Liver (tissue), 9 donors: ENCODE measurements around the gene ATP5PF. TPM values are rescaled to one million over a fixed set of nuclear protein-coding genes. Genes with fewer than 3 reads are reported as not detected.

Source experiments
- DNase-seq: peaks from one replicate; pipeline ENCODE4 v3.0.0-alpha.2; 2017; ENCODE audit warnings: low spot score
- H3K27ac ChIP-seq, 2 donors: one replicate each; pipeline ENCODE4 v1.7.0; 2013; ENCODE audit warnings: inconsistent platforms in 2 of 2, low read length in 2 of 2, control low read depth in 1 of 2, low read depth in 1 of 2, mild to moderate bottlenecking in 1 of 2
- H3K27me3 ChIP-seq, 4 donors: one replicate each; pipeline versions ENCODE4 v1.6.1 to v1.7.0; 2013; ENCODE audit warnings: low read length in 3 of 4, inconsistent platforms in 1 of 4, mild to moderate bottlenecking in 1 of 4, moderate library complexity in 1 of 4; ENCODE audit not compliant: control insufficient read depth in 4 of 4, insufficient read depth in 4 of 4
- H3K36me3 ChIP-seq, 4 donors: one replicate each; pipeline versions ENCODE4 v1.6.1 to v1.7.0; 2013; ENCODE audit warnings: low read length in 3 of 4, mild to moderate bottlenecking in 3 of 4, low read depth in 1 of 4, moderate library complexity in 1 of 4; ENCODE audit not compliant: control insufficient read depth in 4 of 4, insufficient read depth in 3 of 4
- H3K4me1 ChIP-seq, 4 donors: one replicate each; pipeline versions ENCODE4 v1.6.1 to v1.7.0; 2013; ENCODE audit warnings: low read length in 3 of 4, mild to moderate bottlenecking in 3 of 4, moderate library complexity in 1 of 4; ENCODE audit not compliant: control insufficient read depth in 4 of 4, insufficient read depth in 4 of 4
- H3K4me3 ChIP-seq, 3 donors: one replicate each; pipeline versions ENCODE4 v1.6.1 to v1.7.0; 2013; ENCODE audit warnings: low read length in 3 of 3, control low read depth in 1 of 3, low read depth in 1 of 3, mild to moderate bottlenecking in 1 of 3
- H3K9ac ChIP-seq, 2 donors: one replicate each; pipeline ENCODE4 v1.7.0; 2013; ENCODE audit warnings: low read length in 2 of 2, mild to moderate bottlenecking in 2 of 2, moderate library complexity in 2 of 2, control low read depth in 1 of 2, low read depth in 1 of 2
- H3K9me3 ChIP-seq, 4 donors: one replicate each; pipeline versions ENCODE4 v1.6.1 to v1.7.0; 2013; ENCODE audit warnings: low read length in 3 of 4; ENCODE audit not compliant: control insufficient read depth in 4 of 4
- ATF3 ChIP-seq: IDR thresholded peaks from 2 replicates; pipeline ENCODE4 v1.6.1; 2016; ENCODE audit warnings: antibody characterized with exemption
- CTCF ChIP-seq: fragments of 150-350 bp; IDR thresholded peaks from 2 replicates; pipeline ENCODE4 v1.5.1; 2017; ENCODE audit warnings: improper control_type of control experiment, low read depth, low read length; ENCODE audit not compliant: missing input control
- EGR1 ChIP-seq, 2 donors: IDR thresholded peaks; 2 replicates each; pipeline ENCODE4 v1.6.1; 2016 to 2018; ENCODE audit warnings: antibody characterized with exemption in 2 of 2, low read depth in 2 of 2
- FOXA1 ChIP-seq: IDR thresholded peaks from 2 replicates; pipeline ENCODE4 v1.6.1; 2016; ENCODE audit warnings: antibody characterized with exemption
- FOXA2 ChIP-seq: IDR thresholded peaks from 2 replicates; pipeline ENCODE4 v1.6.1; 2016; ENCODE audit warnings: antibody characterized with exemption
- GABPA ChIP-seq, 2 donors: IDR thresholded peaks in 1 of 2; conservative IDR thresholded peaks in 1 of 2; 2 replicates each; pipeline ENCODE4 v1.6.1; 2016; ENCODE audit warnings: antibody characterized with exemption in 2 of 2, mild to moderate bottlenecking in 1 of 2, moderate library complexity in 1 of 2
- HNF4G ChIP-seq: IDR thresholded peaks from 2 replicates; pipeline ENCODE4 v1.6.1; 2016; ENCODE audit warnings: antibody characterized with exemption
- JUND ChIP-seq, 2 donors: IDR thresholded peaks; 2 replicates each; pipeline ENCODE4 v1.6.1; 2016; ENCODE audit warnings: antibody characterized with exemption in 2 of 2
- MAX ChIP-seq: IDR thresholded peaks from 2 replicates; pipeline ENCODE4 v1.6.1; 2016; ENCODE audit warnings: antibody characterized with exemption
- REST ChIP-seq: IDR thresholded peaks from 2 replicates; pipeline ENCODE4 v1.6.1; 2016; ENCODE audit warnings: antibody characterized with exemption, mild to moderate bottlenecking
- RXRA ChIP-seq, 2 donors: IDR thresholded peaks; 2 replicates each; pipeline ENCODE4 v1.6.1; 2017 to 2018; ENCODE audit warnings: antibody characterized with exemption in 2 of 2, mild to moderate bottlenecking in 1 of 2
- SP1 ChIP-seq: IDR thresholded peaks from 2 replicates; pipeline ENCODE4 v1.6.1; 2018; ENCODE audit warnings: antibody characterized with exemption, mild to moderate bottlenecking
- TAF1 ChIP-seq: conservative IDR thresholded peaks from 2 replicates; pipeline ENCODE4 v1.6.1; 2016; ENCODE audit warnings: antibody characterized with exemption, mild to moderate bottlenecking
- ZBTB33 ChIP-seq: IDR thresholded peaks from 2 replicates; pipeline ENCODE4 v1.6.1; 2016; ENCODE audit warnings: antibody characterized with exemption
- WGBS: extraction: QIAGEN DNeasy Blood & Tissue Kit; methylation state at CpG from one replicate; pipeline ENCODE4 v1.1.7; 2013; 5-methylcytosine and 5-hydroxymethylcytosine counted together
- polyA plus RNA-seq, 2 donors: library from polyadenylated mRNA; stranded (reverse) in 1 of 2; unstranded in 1 of 2; fragments of 200-250 nt in 1 of 2; fragments of >200 nt in 1 of 2; fragmentation: Nextera tagmentation in 1 of 2; extraction: Ambion mirVana in 1 of 2; gene quantifications; one replicate each; pipeline versions ENCODE4 v1.2.1 to v1.2.3, GENCODE V29; 2013 to 2015
- total RNA-seq, 2 donors: library from RNA; depleted of rRNA; stranded (reverse); fragments of >200 nt; gene quantifications; one replicate each; pipeline ENCODE4 v1.2.3, GENCODE V29; 2014
- donor health status: healthy.
- donor health status: healthy.
- donor health status: healthy.
- donor health status: healthy.
- donor health status: healthy.

The ATP5PF gene
- total and polyA plus RNA-seq, 4 donors = 77.2 to 637 (median 209) TPM

- 97% methylated on average over 3 of the region's 3 CpGs for WGBS
- Histone ChIP-seq H3K27me3 (no peaks in the 10 kb centered on the region), H3K9ac (no peak overlapping the region), H3K27ac (no peak overlapping the region), H3K4me1 (no peaks in the 10 kb centered on the region), H3K9me3 (no peaks in the 10 kb centered on the region), H3K36me3 (peaks cover 10 to 51% (median 35%) of the 10 kb centered on the region in 4 donors), H3K4me3 (no peak overlapping the region)
- DNase-seq = no peak
- TF ChIP-seq CTCF (no peak), TAF1 (no peak), FOXA1 (no peak), HNF4G (no peak), REST (no peak), FOXA2 (no peak), ATF3 (no peak), MAX (no peak), RXRA (IDR thresholded peaks at IDR 0.05) (no peak)
These were observed 25.4 kb upstream of the ATP5PF start for GRCh38 chr21:25760061-25760460.

- Histone ChIP-seq H3K36me3 (peaks cover 10 to 50% (median 35%) of the 10 kb centered on the region in 4 donors), H3K27me3 (no peaks in the 10 kb centered on the region), H3K4me3 (no peak overlapping the region), H3K9me3 (no peaks in the 10 kb centered on the region), H3K9ac (no peak overlapping the region), H3K4me1 (no peaks in the 10 kb centered on the region), H3K27ac (no peak overlapping the region)
- no peak for DNase-seq
- WGBS = 84% methylated on average over 1 of the region's 1 CpG
- TF ChIP-seq SP1 = no peak
These were observed 24.9 kb upstream of the ATP5PF start for GRCh38 chr21:25759573-25759972.

- Histone ChIP-seq H3K9ac (no peak overlapping the region), H3K4me3 (no peak overlapping the region), H3K27ac (no peak overlapping the region), H3K27me3 (no peaks in the 10 kb centered on the region), H3K9me3 (no peaks in the 10 kb centered on the region), H3K4me1 (no peaks in the 10 kb centered on the region), H3K36me3 (peaks cover 10 to 41% (median 29%) of the 10 kb centered on the region in 4 donors)
- DNase-seq = no peak
- TF ChIP-seq GABPA (IDR thresholded peaks at IDR 0.05 in 1 of 2, conservative IDR thresholded peaks at IDR 0.05 in 1 of 2) (no peak), ATF3 (no peak), CTCF (no peak), FOXA2 (no peak), FOXA1 (no peak), ZBTB33 (no peak), SP1 (no peak), JUND (IDR thresholded peaks at IDR 0.05) (no peak), EGR1 (IDR thresholded peaks at IDR 0.05; ENCODE audit: low read depth in 2 of 2) (no peak)
These were observed 22.8 kb upstream of the ATP5PF start for GRCh38 chr21:25757531-25757930.
